ENCODE measurements around the gene PPIE.
"Not testable (repeated sequence)": the region's sequence is repeated elsewhere in the genome, so short reads cannot be mapped to it uniquely, and the experiment has no call there.

DNA sequence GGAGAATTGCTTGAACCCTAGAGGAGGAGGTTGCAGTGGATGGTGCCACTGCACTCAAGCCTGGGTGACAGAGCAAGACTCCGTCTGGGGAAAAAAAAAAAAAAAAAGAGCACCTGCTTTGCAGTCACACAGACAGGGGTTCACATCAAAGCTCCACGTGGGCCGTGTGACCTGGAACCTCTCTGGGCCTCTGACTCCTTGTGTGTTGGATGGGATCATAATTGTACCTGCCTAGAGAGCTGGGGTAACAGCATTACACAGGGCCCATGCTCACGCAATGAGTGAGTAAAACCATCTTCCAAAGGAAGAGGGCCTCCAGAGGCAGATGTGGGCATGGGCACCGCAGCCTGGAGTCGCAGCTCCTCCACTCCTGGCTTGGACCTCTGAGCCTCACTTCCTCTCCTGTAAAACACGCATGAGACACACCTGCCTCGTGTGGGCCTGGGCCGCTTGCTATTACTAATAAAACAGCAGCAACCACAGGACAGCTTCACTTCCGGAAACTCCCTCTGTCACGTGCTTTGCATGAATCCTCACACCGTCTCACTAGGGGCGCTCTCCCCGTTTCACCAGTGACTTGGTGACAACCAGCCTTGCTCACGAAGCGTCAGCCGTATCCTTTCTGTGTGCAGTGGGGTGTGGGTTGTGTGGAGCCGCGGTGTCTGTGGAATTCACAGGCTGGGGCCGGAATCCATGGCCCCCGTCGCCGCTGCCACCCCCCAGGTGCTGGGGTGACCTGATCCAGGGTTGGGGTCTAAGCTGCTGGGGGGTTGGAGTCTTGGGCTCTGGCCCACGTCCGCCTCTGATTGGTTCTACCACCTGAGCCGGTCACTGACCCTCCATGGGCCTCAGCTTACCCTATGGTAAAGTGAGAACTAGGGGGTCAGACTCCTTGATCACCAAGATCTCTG, 60.4 kb downstream of the PPIE start:
- not testable (repeated sequence) for TF ChIP-seq EZH2 (IDR thresholded peaks at IDR 0.05; ENCODE audit: insufficient read depth, poor library complexity, severe bottlenecking); EZH2phosphoT487 (IDR thresholded peaks at IDR 0.05; ENCODE audit: insufficient read depth, low read depth)

All from GM23248 (cell line).